GM23338 (cell line): ENCODE measurements around the gene PPFIA2.

ENCODE experiments used
- CREB1 ChIP-seq: fragments of 250-450 bp; sonication (Bioruptor Pico); IDR thresholded peaks from 2 replicates; pipeline ENCODE4 v1.5.0; 2020; ENCODE audit warnings: low read depth, mild to moderate bottlenecking, moderate library complexity
- EZH2 ChIP-seq: fragments of 200-600 bp; sonication (generic); IDR thresholded peaks from one replicate; pipeline ENCODE4 v1.8.0; 2017; ENCODE audit warnings: antibody characterized with exemption, mild to moderate bottlenecking, low read depth; ENCODE audit not compliant: unreplicated experiment
- EZH2phosphoT487 ChIP-seq: fragments of 200-600 bp; sonication (generic); IDR thresholded peaks from one replicate; pipeline ENCODE4 v1.8.1; 2018; ENCODE audit warnings: antibody characterized with exemption; ENCODE audit not compliant: unreplicated experiment
- JUNB ChIP-seq: IDR thresholded peaks from one replicate; pipeline ENCODE4 v1.6.1; 2016; ENCODE audit warnings: antibody characterized with exemption; ENCODE audit not compliant: unreplicated experiment
- NANOG ChIP-seq: IDR thresholded peaks from 2 replicates; pipeline ENCODE4 v1.6.1; 2016; ENCODE audit warnings: antibody characterized with exemption, borderline replicate concordance
- POLR2AphosphoS5 ChIP-seq: IDR thresholded peaks from 2 replicates; pipeline ENCODE4 v1.6.1; 2016; ENCODE audit warnings: antibody characterized with exemption, low read depth
- STAT1 ChIP-seq: IDR thresholded peaks from one replicate; pipeline ENCODE4 v1.6.1; 2016; ENCODE audit warnings: antibody characterized with exemption; ENCODE audit not compliant: unreplicated experiment
- ZNF114 ChIP-seq: fragments of 250-450 bp; sonication (Bioruptor Pico); IDR thresholded peaks from 2 replicates; pipeline ENCODE4 v1.5.0; 2020; ENCODE audit warnings: mild to moderate bottlenecking, moderate library complexity
- ZNF331 ChIP-seq: fragments of 250-450 bp; sonication (Bioruptor Pico); IDR thresholded peaks from 2 replicates; pipeline ENCODE4 v1.5.0; 2020; ENCODE audit warnings: low read depth, mild to moderate bottlenecking, moderate library complexity
- TF ChIP-seq, protein P1 (sequence below), 2 experiments: fragments of 200-600 bp in 1 of 2; sonication (generic) in 1 of 2; conservative IDR thresholded peaks; 2 replicates each; pipeline versions ENCODE4 v1.5.1 to v1.6.1; 2016 to 2017; ENCODE audit warnings: antibody characterized with exemption in 2 of 2, low read depth in 2 of 2, mild to moderate bottlenecking in 2 of 2, moderate library complexity in 1 of 2
- TF ChIP-seq, protein P2 (sequence below): IDR thresholded peaks from 2 replicates; pipeline ENCODE4 v1.6.1; 2016; ENCODE audit warnings: antibody characterized with exemption
- TF ChIP-seq, protein P3 (sequence below): IDR thresholded peaks from one replicate; pipeline ENCODE4 v1.6.1; 2018; ENCODE audit warnings: antibody characterized with exemption; ENCODE audit not compliant: unreplicated experiment

DNA sequence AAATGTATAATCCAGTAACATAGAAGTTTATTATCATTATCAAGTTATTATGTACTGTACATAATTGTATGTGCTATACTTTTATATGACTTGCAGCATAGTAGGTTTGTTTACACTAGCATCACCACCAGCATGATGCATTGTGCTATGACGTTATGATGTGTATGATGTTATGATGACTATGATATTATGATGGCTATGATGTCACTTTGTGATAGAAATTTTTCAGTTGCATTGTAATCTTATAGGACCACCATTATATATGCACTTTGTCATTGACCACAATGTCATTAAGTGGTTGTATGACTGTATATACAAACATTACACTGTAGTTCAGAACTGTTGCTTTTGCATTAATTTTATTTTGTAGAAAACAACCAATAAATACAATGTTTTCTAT is 173.4 kb downstream of the PPFIA2 start:
- TF ChIP-seq, protein P1, sequence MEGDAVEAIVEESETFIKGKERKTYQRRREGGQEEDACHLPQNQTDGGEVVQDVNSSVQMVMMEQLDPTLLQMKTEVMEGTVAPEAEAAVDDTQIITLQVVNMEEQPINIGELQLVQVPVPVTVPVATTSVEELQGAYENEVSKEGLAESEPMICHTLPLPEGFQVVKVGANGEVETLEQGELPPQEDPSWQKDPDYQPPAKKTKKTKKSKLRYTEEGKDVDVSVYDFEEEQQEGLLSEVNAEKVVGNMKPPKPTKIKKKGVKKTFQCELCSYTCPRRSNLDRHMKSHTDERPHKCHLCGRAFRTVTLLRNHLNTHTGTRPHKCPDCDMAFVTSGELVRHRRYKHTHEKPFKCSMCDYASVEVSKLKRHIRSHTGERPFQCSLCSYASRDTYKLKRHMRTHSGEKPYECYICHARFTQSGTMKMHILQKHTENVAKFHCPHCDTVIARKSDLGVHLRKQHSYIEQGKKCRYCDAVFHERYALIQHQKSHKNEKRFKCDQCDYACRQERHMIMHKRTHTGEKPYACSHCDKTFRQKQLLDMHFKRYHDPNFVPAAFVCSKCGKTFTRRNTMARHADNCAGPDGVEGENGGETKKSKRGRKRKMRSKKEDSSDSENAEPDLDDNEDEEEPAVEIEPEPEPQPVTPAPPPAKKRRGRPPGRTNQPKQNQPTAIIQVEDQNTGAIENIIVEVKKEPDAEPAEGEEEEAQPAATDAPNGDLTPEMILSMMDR (conservative IDR thresholded peaks at IDR 0.05; ENCODE audit: low read depth in 2 of 2): no peak
- TF ChIP-seq, protein P2, sequence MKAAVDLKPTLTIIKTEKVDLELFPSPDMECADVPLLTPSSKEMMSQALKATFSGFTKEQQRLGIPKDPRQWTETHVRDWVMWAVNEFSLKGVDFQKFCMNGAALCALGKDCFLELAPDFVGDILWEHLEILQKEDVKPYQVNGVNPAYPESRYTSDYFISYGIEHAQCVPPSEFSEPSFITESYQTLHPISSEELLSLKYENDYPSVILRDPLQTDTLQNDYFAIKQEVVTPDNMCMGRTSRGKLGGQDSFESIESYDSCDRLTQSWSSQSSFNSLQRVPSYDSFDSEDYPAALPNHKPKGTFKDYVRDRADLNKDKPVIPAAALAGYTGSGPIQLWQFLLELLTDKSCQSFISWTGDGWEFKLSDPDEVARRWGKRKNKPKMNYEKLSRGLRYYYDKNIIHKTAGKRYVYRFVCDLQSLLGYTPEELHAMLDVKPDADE: no peak
- TF ChIP-seq EZH2phosphoT487 (no peak), POLR2AphosphoS5 (no peak), JUNB (no peak), ZNF114 (CRISPR knock-in tag) (no peak), EZH2 (no peak), CREB1 (CRISPR knock-in tag) (no peak), NANOG (no peak), STAT1 (no peak), ZNF331 (CRISPR knock-in tag) (no peak)
- TF ChIP-seq, protein P3, sequence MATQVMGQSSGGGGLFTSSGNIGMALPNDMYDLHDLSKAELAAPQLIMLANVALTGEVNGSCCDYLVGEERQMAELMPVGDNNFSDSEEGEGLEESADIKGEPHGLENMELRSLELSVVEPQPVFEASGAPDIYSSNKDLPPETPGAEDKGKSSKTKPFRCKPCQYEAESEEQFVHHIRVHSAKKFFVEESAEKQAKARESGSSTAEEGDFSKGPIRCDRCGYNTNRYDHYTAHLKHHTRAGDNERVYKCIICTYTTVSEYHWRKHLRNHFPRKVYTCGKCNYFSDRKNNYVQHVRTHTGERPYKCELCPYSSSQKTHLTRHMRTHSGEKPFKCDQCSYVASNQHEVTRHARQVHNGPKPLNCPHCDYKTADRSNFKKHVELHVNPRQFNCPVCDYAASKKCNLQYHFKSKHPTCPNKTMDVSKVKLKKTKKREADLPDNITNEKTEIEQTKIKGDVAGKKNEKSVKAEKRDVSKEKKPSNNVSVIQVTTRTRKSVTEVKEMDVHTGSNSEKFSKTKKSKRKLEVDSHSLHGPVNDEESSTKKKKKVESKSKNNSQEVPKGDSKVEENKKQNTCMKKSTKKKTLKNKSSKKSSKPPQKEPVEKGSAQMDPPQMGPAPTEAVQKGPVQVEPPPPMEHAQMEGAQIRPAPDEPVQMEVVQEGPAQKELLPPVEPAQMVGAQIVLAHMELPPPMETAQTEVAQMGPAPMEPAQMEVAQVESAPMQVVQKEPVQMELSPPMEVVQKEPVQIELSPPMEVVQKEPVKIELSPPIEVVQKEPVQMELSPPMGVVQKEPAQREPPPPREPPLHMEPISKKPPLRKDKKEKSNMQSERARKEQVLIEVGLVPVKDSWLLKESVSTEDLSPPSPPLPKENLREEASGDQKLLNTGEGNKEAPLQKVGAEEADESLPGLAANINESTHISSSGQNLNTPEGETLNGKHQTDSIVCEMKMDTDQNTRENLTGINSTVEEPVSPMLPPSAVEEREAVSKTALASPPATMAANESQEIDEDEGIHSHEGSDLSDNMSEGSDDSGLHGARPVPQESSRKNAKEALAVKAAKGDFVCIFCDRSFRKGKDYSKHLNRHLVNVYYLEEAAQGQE: no peak
